ENCODE data around the gene ZCCHC2.

Gene ZCCHC2

DNA sequence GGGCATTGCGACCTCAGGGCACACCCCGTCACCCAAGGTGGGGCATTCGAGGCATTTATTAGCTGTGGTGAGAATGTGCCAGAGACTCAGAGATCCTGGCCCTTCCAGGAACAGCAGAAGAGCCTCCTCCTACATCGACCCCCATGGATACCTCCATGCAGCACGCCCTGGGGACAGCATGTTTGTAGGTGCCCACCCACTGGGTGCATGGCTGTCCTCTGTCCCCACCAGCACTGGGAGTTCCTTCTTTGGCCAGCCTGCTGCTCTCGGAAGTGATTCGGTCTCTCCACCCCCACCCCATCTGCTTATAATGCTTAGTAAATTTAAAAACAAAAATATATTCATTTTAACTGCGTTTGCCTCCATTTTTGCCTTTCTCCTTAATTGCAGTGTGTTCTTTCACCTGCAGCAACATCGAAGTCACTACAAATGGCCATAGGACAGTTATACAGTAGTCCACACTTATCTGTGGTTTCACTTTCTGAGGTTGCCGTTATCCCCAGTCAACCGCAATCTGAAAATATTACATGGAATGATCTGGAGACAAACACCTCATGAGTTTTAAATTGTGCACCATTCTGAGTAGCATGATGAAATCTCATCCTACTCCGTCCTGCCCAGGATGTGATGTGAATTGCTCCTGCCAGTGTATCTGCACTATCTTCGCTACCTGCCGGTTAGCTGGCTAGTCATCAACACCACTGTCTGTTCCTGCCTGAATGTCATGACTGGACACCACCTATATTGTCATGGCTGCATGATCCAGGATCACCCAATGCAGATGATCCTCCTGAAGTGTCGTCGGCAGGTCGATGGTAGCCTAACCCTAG lies 29.6 kb upstream of the ZCCHC2 start:
- no peak overlapping the region for H3K9ac ChIP-seq (ENCODE audit: low read length)
- no peak overlapping the region for H3K4me2 ChIP-seq (ENCODE audit: low read length, poor library complexity, severe bottlenecking)
- no peak overlapping the region for H3K14ac ChIP-seq (ENCODE audit: low read length in 2 of 2)
- no peak overlapping the region for H3K27ac ChIP-seq (ENCODE audit: low read length, poor library complexity, severe bottlenecking)
- no peaks in the 10 kb centered on the region for H3K4me1 ChIP-seq (ENCODE audit: control insufficient read depth, insufficient read depth, low read depth, low read length)
- 88% methylated on average over 16 of the region's 17 CpGs for WGBS
- no peak overlapping the region for H2AK5ac ChIP-seq (ENCODE audit: low read length, severe bottlenecking)
- no peak overlapping the region for H2BK5ac ChIP-seq (ENCODE audit: low read depth, low read length, poor library complexity, severe bottlenecking)
- no peak overlapping the region for H2BK12ac ChIP-seq (ENCODE audit: low read length in 2 of 2)
- H3K9me3 ChIP-seq (ENCODE audit: control insufficient read depth, low read length): no peaks in the 10 kb centered on the region
- no peaks in the 10 kb centered on the region for H3K36me3 ChIP-seq (ENCODE audit: control insufficient read depth in 1 of 2, insufficient read depth in 2 of 2, low read depth in 1 of 2, low read length in 2 of 2)
- DNase-seq: no peak
- no peak overlapping the region for H3K4me3 ChIP-seq (ENCODE audit: insufficient read depth in 1 of 2, low read depth in 1 of 2, low read length in 2 of 2)
- H3K23ac ChIP-seq (ENCODE audit: low read length in 2 of 2): no peak overlapping the region
- no peak overlapping the region for H3K4ac ChIP-seq (ENCODE audit: low read depth in 1 of 2, low read length in 2 of 2)
- no peaks in the 10 kb centered on the region for H3K79me1 ChIP-seq (replicated peaks; ENCODE audit: low read length, poor library complexity, severe bottlenecking)
- no peak overlapping the region for H4K8ac ChIP-seq (ENCODE audit: low read length)
- H4K91ac ChIP-seq (ENCODE audit: low read length): no peak overlapping the region
- no peak overlapping the region for H3K18ac ChIP-seq (ENCODE audit: low read depth in 1 of 2, low read length in 2 of 2)
- no peak overlapping the region for H2AFZ ChIP-seq (ENCODE audit: low read depth, low read length)
- no peaks in the 10 kb centered on the region for H3K27me3 ChIP-seq (ENCODE audit: control insufficient read depth in 1 of 2, insufficient read depth in 1 of 2, low read length in 2 of 2)
- no peak overlapping the region for H2BK15ac ChIP-seq (ENCODE audit: low read depth, poor library complexity, severe bottlenecking)
- H2BK120ac ChIP-seq (ENCODE audit: low read depth, low read length): no peak overlapping the region

DNA sequence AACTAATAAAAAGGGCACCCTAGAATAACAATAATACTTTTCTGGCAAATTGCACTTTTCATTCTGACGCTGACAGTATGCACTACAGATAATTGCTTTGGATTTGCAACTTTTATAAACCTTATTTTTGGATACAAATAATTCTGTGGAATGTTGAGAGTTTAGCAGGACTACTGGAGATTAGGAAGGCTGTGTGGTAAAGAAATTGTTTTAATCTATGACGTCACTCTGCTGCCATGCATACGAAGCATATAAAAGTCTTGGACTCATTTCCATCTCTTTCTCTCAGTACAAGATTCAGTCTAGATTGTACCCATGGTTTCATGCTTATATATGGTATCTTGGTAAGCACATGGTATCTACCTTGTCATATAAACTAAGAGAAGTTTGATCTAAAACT lies 28.1 kb upstream of the ZCCHC2 start:
- DNase-seq: no peak
- H4K8ac ChIP-seq (ENCODE audit: low read length): no peak overlapping the region
- no peak overlapping the region for H3K18ac ChIP-seq (ENCODE audit: low read depth in 1 of 2, low read length in 2 of 2)
- H3K4me1 ChIP-seq (ENCODE audit: control insufficient read depth, insufficient read depth, low read depth, low read length): no peaks in the 10 kb centered on the region
- no peaks in the 10 kb centered on the region for H3K79me1 ChIP-seq (replicated peaks; ENCODE audit: low read length, poor library complexity, severe bottlenecking)
- no peak overlapping the region for H3K9ac ChIP-seq (ENCODE audit: low read length)
- H2BK120ac ChIP-seq (ENCODE audit: low read depth, low read length): no peak overlapping the region
- no peak overlapping the region for H2AFZ ChIP-seq (ENCODE audit: low read depth, low read length)
- no peaks in the 10 kb centered on the region for H3K36me3 ChIP-seq (ENCODE audit: control insufficient read depth in 1 of 2, insufficient read depth in 2 of 2, low read depth in 1 of 2, low read length in 2 of 2)
- no peak overlapping the region for H2BK5ac ChIP-seq (ENCODE audit: low read depth, low read length, poor library complexity, severe bottlenecking)
- H3K27ac ChIP-seq (ENCODE audit: low read length, poor library complexity, severe bottlenecking): no peak overlapping the region
- H3K4me2 ChIP-seq (ENCODE audit: low read length, poor library complexity, severe bottlenecking): no peak overlapping the region
- H2BK12ac ChIP-seq (ENCODE audit: low read length in 2 of 2): no peak overlapping the region
- H3K27me3 ChIP-seq (ENCODE audit: control insufficient read depth in 1 of 2, insufficient read depth in 1 of 2, low read length in 2 of 2): peaks cover 0 to 2% of the 10 kb centered on the region in 2 experiments
- no peak overlapping the region for H3K4ac ChIP-seq (ENCODE audit: low read depth in 1 of 2, low read length in 2 of 2)
- H3K9me3 ChIP-seq (ENCODE audit: control insufficient read depth, low read length): no peaks in the 10 kb centered on the region
- no CpG with 5 or more reads among the region's 3 CpGs for WGBS
- no peak overlapping the region for H3K23ac ChIP-seq (ENCODE audit: low read length in 2 of 2)
- H2AK5ac ChIP-seq (ENCODE audit: low read length, severe bottlenecking): no peak overlapping the region
- no peak overlapping the region for H3K14ac ChIP-seq (ENCODE audit: low read length in 2 of 2)
- no peak overlapping the region for H3K4me3 ChIP-seq (ENCODE audit: insufficient read depth in 1 of 2, low read depth in 1 of 2, low read length in 2 of 2)
- no peak overlapping the region for H2BK15ac ChIP-seq (ENCODE audit: low read depth, poor library complexity, severe bottlenecking)
- H4K91ac ChIP-seq (ENCODE audit: low read length): no peak overlapping the region

- no peak overlapping the region for H2BK120ac ChIP-seq (ENCODE audit: low read depth, low read length)
- no peaks in the 10 kb centered on the region for H3K9me3 ChIP-seq (ENCODE audit: control insufficient read depth, low read length)
- no peak overlapping the region for H3K14ac ChIP-seq (ENCODE audit: low read length in 2 of 2)
- no peak overlapping the region for H2BK12ac ChIP-seq (ENCODE audit: low read length in 2 of 2)
- no peaks in the 10 kb centered on the region for H3K36me3 ChIP-seq (ENCODE audit: control insufficient read depth in 1 of 2, insufficient read depth in 2 of 2, low read depth in 1 of 2, low read length in 2 of 2)
- no peak overlapping the region for H4K8ac ChIP-seq (ENCODE audit: low read length)
- no peaks in the 10 kb centered on the region for H3K4me1 ChIP-seq (ENCODE audit: control insufficient read depth, insufficient read depth, low read depth, low read length)
- H2BK5ac ChIP-seq (ENCODE audit: low read depth, low read length, poor library complexity, severe bottlenecking): no peak overlapping the region
- H3K4me2 ChIP-seq (ENCODE audit: low read length, poor library complexity, severe bottlenecking): no peak overlapping the region
- DNase-seq: no peak
- H4K91ac ChIP-seq (ENCODE audit: low read length): no peak overlapping the region
- no peak overlapping the region for H3K4me3 ChIP-seq (ENCODE audit: insufficient read depth in 1 of 2, low read depth in 1 of 2, low read length in 2 of 2)
- H3K27me3 ChIP-seq (ENCODE audit: control insufficient read depth in 1 of 2, insufficient read depth in 1 of 2, low read length in 2 of 2): peaks cover 0 to 2% of the 10 kb centered on the region in 2 experiments
- no CpG with 5 or more reads among the region's 2 CpGs for WGBS
- H3K9ac ChIP-seq (ENCODE audit: low read length): no peak overlapping the region
- no peak overlapping the region for H2AFZ ChIP-seq (ENCODE audit: low read depth, low read length)
- H3K18ac ChIP-seq (ENCODE audit: low read depth in 1 of 2, low read length in 2 of 2): no peak overlapping the region
- no peak overlapping the region for H3K4ac ChIP-seq (ENCODE audit: low read depth in 1 of 2, low read length in 2 of 2)
- H3K79me1 ChIP-seq (replicated peaks; ENCODE audit: low read length, poor library complexity, severe bottlenecking): no peaks in the 10 kb centered on the region
- H2AK5ac ChIP-seq (ENCODE audit: low read length, severe bottlenecking): no peak overlapping the region
- H3K23ac ChIP-seq (ENCODE audit: low read length in 2 of 2): no peak overlapping the region
- no peak overlapping the region for H3K27ac ChIP-seq (ENCODE audit: low read length, poor library complexity, severe bottlenecking)
- H2BK15ac ChIP-seq (ENCODE audit: low read depth, poor library complexity, severe bottlenecking): no peak overlapping the region
Measured at GRCh38 chr18:62496262-62496661, 26.6 kb upstream of the ZCCHC2 start.

DNA sequence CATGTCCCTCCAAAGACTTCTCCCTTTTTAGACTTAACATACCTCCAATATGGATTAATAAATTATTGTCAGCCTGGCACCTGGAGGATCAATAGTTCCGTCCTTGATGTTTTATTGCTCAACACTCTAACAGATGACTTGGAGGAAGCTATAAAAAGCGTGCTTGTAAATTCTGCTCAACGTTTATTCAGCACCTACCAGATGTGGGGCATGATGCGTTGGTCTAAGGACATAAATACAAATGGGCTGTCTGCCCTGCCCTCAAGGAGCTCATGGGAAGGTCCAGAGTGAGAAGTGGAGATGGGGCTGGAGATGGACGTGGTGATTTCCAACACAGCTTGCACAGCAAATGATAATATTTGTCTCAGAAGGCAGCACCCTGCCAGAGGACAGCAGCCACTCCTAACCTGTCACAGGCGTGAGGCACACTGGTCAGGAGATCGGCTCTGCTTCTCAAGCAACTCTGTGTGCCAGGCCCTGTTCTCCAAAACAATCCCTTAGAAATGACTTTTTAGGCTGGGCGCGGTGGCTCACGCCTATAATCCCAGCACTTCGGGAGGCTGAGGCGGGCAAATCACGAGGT lies 25.5 kb upstream of the ZCCHC2 start:
- no peaks in the 10 kb centered on the region for H3K4me1 ChIP-seq (ENCODE audit: control insufficient read depth, insufficient read depth, low read depth, low read length)
- H4K91ac ChIP-seq (ENCODE audit: low read length): no peak overlapping the region
- H3K9me3 ChIP-seq (ENCODE audit: control insufficient read depth, low read length): no peaks in the 10 kb centered on the region
- no peak overlapping the region for H3K4ac ChIP-seq (ENCODE audit: low read depth in 1 of 2, low read length in 2 of 2)
- 79% methylated on average over 13 of the region's 13 CpGs for WGBS
- no peak overlapping the region for H3K9ac ChIP-seq (ENCODE audit: low read length)
- H3K36me3 ChIP-seq (ENCODE audit: control insufficient read depth in 1 of 2, insufficient read depth in 2 of 2, low read depth in 1 of 2, low read length in 2 of 2): no peaks in the 10 kb centered on the region
- no peaks in the 10 kb centered on the region for H3K79me1 ChIP-seq (replicated peaks; ENCODE audit: low read length, poor library complexity, severe bottlenecking)
- H4K8ac ChIP-seq (ENCODE audit: low read length): no peak overlapping the region
- DNase-seq: no peak
- no peak overlapping the region for H2BK12ac ChIP-seq (ENCODE audit: low read length in 2 of 2)
- H3K23ac ChIP-seq (ENCODE audit: low read length in 2 of 2): no peak overlapping the region
- H2AFZ ChIP-seq (ENCODE audit: low read depth, low read length): no peak overlapping the region
- H3K27me3 ChIP-seq (ENCODE audit: control insufficient read depth in 1 of 2, insufficient read depth in 1 of 2, low read length in 2 of 2): peaks cover 0 to 2% of the 10 kb centered on the region in 2 experiments
- H3K14ac ChIP-seq (ENCODE audit: low read length in 2 of 2): no peak overlapping the region
- H3K27ac ChIP-seq (ENCODE audit: low read length, poor library complexity, severe bottlenecking): no peak overlapping the region
- no peak overlapping the region for H2BK5ac ChIP-seq (ENCODE audit: low read depth, low read length, poor library complexity, severe bottlenecking)
- H3K4me3 ChIP-seq (ENCODE audit: insufficient read depth in 1 of 2, low read depth in 1 of 2, low read length in 2 of 2): no peak overlapping the region
- H3K18ac ChIP-seq (ENCODE audit: low read depth in 1 of 2, low read length in 2 of 2): no peak overlapping the region
- H2AK5ac ChIP-seq (ENCODE audit: low read length, severe bottlenecking): no peak overlapping the region
- H2BK15ac ChIP-seq (ENCODE audit: low read depth, poor library complexity, severe bottlenecking): no peak overlapping the region
- H2BK120ac ChIP-seq (ENCODE audit: low read depth, low read length): no peak overlapping the region
- no peak overlapping the region for H3K4me2 ChIP-seq (ENCODE audit: low read length, poor library complexity, severe bottlenecking)

All from mesenchymal stem cell (in vitro differentiated cells and primary cell).